Stimulated activated CD8-positive, alpha-beta memory T cell treated with anti-CD3 and anti-CD28 coated beads, Interleukin-4, amount 100 ng/mL, for 24 hours (primary cell): Measurements from ENCODE around the gene IGFL2.
"Not testable (repeated sequence)": the region's sequence is repeated elsewhere in the genome, so short reads cannot be mapped to it uniquely, and the experiment has no call there.

Source experiments
- DNase-seq: peaks from one replicate; pipeline ENCODE4 v3.0.0-alpha.2; 2020; ENCODE audit warnings: low read depth

IGFL2 gene

GRCh38 chr19:46147791-46148288 lies at the start of gene IGFL2:
Gene IGFL2, plus strand, starts transcription at chr19:46148238. Its CDS starts 41 bp downstream, at chr19:46148279.
- DNase-seq = no peak

- no peak for DNase-seq
These were observed 47.7 kb upstream of the IGFL2 start for GRCh38 chr19:46100344-46100743.

DNA sequence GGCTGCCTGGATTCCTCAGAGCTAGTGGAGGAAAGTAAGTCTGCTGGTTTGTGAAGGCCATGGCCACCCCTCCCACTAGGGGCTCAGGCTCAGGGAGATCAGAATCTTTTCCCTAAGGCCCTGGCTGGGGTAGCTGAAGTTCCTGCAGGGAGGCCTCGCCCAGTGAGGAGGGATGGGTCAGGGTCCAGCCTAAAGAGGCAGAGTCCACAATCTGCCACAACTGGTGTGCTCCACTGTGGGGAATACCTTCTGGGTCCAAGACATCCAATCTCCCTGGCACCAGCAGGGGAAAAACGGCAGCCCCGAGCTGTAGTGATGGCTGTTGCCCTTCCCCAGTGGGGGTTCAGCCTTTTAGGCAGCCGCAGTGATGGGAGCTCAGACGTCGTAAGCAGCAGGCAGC lies 46.7 kb upstream of the IGFL2 start:
- no peak for DNase-seq

DNA sequence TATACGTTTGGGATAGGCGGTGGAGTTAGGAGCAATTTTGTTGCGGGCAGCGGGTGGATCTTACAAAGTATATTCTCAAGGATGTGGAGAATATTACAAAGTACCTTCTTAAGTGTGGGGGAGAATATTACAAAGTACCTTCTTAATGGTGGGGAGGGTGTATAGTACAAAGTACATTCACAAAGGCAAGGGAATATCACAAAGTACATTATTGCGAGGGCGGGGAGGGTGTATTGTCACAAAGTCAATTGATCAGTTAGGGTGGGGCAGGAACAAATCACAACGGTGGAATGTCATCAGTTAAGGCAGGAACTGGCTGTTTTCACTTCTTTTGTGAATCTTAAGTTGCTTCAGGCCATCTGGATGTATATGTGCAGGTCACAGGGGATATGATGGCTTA lies 45.7 kb upstream of the IGFL2 start:
- DNase-seq = not testable (repeated sequence)

GRCh38 chr19:46107371-46107770 lies 40.7 kb upstream of the IGFL2 start:
- no peak for DNase-seq

DNA sequence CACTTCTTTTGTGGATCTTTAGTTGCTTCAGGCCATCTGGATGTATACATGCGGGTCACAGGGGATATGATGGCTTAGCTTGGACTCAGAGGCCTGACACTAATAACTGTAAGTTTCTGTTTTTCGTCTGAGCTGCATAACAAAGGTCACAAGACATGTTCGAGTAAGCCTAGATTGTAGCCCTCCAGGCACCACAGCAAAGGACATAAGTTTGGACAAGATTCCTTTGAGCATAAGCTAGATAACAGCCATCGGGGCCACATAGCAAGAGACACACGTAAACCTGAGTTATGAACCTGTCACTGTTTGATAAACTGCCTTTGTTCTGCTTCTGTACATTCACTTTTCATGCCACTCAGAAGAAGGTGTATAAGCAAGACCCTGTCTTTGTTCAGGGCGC lies 38.2 kb upstream of the IGFL2 start:
- no peak for DNase-seq

GRCh38 chr19:46111376-46111775 lies 36.7 kb upstream of the IGFL2 start:
- no peak for DNase-seq

- DNase-seq = no peak
These were observed 35.5 kb upstream of the IGFL2 start for GRCh38 chr19:46112527-46112926.

DNA sequence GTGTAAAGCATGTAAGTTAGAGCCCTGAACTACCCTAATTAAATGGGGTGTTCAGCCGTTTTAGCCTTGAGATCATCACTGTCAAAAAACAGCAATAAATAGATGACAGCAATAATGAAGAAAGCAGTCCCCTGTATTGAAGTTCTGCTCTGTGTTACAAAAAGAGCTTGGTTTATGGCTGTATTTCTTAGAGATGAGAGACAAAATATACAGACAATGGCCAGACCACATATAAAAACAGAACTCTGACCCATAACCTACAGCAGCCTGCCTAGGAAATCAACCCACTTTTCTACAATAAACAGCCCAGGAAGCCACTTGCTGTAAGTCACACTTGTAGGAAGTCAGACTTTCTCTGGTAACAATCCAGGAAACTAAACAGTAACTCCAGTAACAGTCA lies 34.3 kb upstream of the IGFL2 start:
- DNase-seq = no peak

DNA sequence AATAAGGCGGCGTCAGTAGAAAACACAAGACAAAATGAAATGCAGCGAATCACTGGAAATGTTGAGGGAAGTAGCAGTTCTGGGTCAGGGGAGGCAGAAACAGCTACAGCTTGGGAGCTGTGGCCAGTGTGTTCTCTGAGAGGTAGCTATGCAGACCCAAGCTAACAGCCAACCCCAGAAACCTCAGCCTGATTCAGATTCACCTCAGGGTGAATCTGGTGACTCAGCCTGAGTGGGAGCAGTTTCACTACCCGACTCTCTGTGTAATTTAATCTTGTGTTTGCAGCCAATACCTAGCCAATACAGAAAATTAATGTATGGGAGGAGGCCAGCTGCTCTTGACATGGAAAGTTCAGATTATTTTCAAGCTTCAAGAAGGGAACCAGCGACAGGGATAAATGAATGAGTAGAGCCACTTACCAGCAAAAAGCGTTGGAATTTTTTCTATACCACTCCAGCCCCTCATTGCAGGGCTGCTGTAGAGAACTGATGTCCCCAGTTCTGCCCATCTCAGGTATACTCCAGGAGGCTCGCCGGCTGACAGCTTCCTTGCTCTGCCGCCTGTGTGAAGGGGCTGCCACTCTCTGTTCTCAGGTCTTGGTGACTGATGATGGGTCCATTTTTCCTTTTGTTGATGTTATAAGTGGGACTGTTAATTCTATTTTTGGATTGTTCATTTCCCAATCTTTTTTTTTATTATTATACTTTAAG lies 32.5 kb upstream of the IGFL2 start:
- DNase-seq = peak; percentile 25

DNA sequence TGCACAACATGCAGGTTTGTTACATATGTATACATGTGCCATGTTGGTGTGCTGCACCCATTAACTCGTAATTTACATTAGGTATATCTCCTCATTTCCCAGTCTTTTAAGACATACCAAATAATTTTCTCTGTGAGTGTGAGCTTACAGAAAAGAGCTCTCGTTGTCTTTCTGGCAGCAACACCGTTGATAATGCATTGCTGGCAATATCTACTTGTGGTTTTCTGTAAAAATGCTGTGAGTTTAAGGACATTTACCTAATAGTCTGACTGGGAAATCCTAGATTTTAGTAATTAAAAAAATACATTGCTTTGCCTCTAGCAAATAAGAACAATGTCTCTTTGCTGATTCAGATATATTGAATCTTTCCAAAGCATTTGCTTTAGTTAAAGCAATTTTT lies 31.9 kb upstream of the IGFL2 start:
- DNase-seq = no peak

- DNase-seq = no peak
These were observed 29.9 kb upstream of the IGFL2 start for GRCh38 chr19:46118136-46118535.

GRCh38 chr19:46124638-46125115 lies 23.4 kb upstream of the IGFL2 start, which contains the start of gene IGFL3:
Gene IGFL3, minus strand, starts transcription at chr19:46124688. Its CDS starts 39 bp downstream, at chr19:46124649.
- DNase-seq = no peak

GRCh38 chr19:46125447-46125846 lies 22.6 kb upstream of the IGFL2 start:
- DNase-seq = no peak

DNA sequence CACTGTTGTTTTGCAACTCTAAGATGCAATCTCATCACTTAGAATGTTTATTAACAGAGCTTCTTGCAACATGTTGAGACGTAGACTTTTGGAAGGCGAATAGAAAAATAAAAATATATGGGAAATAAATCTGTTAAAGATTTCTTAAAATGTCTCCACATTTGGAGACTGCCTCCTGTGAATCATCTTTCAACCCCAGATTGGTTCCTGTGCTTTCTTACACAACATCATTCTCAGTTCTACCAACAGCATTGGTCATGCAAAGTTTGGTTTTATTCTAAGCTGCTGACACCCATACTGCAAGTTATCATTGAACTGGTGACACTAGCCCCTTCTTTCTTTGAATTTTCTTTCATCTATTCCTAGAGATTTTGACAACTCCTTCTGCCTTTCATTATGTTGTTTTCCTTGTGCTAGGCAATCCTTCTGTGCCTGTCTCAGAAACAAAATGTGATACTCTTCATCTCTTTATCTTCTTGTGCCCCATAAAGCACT lies 21.9 kb upstream of the IGFL2 start:
- no peak for DNase-seq

- no peak for DNase-seq
These were observed 16.4 kb upstream of the IGFL2 start for GRCh38 chr19:46131485-46132143.

DNA sequence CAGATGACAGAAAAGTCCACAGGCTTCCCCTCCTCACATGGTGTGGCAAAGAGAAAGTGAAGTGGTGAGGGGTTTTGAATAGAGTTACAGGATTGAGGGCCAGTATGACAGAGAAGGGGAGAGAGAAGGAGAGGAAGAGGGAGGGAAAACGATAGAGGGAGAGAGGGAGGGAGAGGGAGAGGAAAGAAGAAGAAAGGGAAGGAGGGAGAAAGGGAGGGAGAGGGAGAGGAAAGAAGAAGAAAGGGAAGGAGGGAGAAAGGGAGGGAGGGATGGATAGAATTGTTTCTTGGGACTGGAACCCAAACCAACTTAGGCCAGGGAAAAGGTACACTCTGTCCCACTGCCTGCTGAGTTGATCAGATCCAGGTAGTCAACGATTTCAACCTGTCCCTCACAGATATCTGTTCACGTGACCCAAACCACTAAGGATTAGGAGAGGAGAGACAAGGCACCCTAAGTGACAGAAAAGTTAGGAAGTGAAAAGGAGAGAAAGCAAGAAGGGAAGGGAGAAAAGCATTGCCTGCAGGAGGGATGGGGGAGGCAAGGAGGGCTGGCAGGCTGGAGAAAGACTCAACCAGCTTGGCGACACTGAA lies 15.4 kb upstream of the IGFL2 start:
- DNase-seq = no peak

- no peak for DNase-seq
These were observed 14.9 kb upstream of the IGFL2 start for GRCh38 chr19:46133101-46133627.

DNA sequence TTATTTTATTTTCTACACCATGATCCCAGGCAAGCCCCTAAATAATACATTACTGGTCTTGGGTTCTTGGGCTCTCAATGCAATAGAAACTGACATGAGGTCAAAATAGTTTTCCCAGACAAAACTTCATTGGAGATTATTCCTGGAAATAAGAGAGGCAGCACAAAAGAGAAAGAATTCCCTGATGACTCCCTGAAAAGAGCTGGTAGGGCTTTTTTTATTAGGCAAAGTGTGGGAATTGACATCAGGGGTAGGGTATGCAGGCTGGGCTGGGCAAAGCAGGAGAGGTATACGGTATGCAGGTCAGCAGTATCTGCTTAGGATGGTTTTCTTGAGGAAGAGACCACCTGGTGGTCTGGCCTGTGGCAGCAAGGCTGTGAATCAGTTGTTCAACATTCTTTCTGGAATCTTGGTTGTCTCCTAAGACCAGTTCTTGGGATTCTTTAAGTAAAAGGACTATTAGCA lies 14.2 kb upstream of the IGFL2 start:
- DNase-seq = no peak

DNA sequence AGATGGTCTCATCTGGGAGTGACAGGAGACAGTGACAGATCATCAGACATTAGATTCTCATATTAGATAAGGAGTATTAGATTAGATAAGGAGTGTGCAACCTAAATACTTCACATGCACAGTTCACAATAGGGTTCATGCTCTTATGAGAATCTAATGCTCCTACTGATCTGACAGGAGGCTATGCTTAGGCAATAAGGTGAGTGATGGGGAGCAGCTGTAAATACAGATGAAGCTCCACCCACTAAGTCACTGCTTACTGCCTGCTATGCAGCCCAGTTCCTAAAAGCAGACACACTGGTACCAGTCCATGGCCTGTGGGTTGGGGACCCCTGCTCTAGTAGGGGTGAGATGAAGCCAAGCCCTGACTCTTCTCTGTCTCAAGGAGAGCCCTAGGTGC lies 13.5 kb upstream of the IGFL2 start:
- no peak for DNase-seq

DNA sequence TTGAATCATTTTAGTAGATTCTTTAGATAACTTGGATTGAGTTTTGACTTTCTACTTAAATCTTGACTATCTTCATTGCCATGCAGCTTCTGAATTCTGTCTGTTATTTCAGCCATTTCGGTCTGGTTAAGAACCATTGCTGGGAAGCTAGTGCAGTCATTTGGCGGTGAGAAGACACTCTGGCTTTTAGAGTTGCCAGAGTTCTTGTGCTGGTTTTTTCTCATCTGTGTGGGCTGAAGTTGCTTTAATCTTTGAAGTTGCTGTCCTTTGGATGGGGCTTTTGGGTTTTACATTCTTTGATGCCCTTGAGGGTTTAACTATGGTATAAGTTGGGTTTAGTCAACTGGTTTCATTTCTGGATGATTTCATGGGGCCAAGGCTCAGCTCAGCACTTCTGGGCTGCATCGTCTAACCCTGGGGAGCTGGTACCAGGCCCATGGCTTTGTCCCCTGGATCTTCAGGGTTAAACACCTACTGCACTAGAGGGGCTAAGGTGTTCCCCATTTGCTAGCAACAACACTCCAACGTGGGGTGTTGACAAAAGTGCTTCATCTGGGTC lies 10.0 kb upstream of the IGFL2 start:
- DNase-seq = no peak

GRCh38 chr19:46141421-46141820 lies 6.6 kb upstream of the IGFL2 start:
- no peak for DNase-seq
